Keratinocyte (primary cell): ENCODE data around the gene ADGRG4. TPM values are rescaled to one million over a fixed set of nuclear protein-coding genes. Genes with fewer than 3 reads are reported as not detected.

Experiments used
- DNase-seq: peaks from one replicate; pipeline ENCODE4 v3.0.0-alpha.2; 2011; ENCODE audit warnings: low read depth, missing footprints, low spot score
- FAIRE-seq: peaks from 2 replicates; lab custom pipeline; 2011; peaks lifted over from hg19 to GRCh38; lab: Jason Lieb, UNC
- H2AFZ ChIP-seq: 2 replicates; pipeline ENCODE4 v1.6.0; 2012; ENCODE audit warnings: low read length, control low read depth, inconsistent platforms; ENCODE audit not compliant: control insufficient read depth
- H3K27ac ChIP-seq: 2 replicates; pipeline ENCODE4 v1.5.1; 2011; ENCODE audit warnings: low read length; ENCODE audit not compliant: control insufficient read depth, insufficient read depth
- H3K27me3 ChIP-seq: 3 replicates; pipeline ENCODE4 v1.6.0; 2011; ENCODE audit warnings: low read length; ENCODE audit not compliant: control insufficient read depth, insufficient read depth; ENCODE audit errors: extremely low read depth
- H3K36me3 ChIP-seq, 2 experiments: 2 replicates in 1 of 2; 3 replicates in 1 of 2; pipeline ENCODE4 v1.5.1; 2011; ENCODE audit warnings: low read length in 2 of 2, mild to moderate bottlenecking in 1 of 2; ENCODE audit not compliant: control insufficient read depth in 2 of 2, insufficient read depth in 2 of 2; ENCODE audit errors: extremely low read depth in 1 of 2
- H3K4me1 ChIP-seq: 3 replicates; pipeline ENCODE4 v1.5.1; 2011; ENCODE audit warnings: low read length; ENCODE audit not compliant: control insufficient read depth, insufficient read depth; ENCODE audit errors: extremely low read depth
- H3K4me2 ChIP-seq: 3 replicates; pipeline ENCODE4 v1.6.0; 2011; ENCODE audit warnings: low read depth, low read length; ENCODE audit not compliant: control insufficient read depth, insufficient read depth; ENCODE audit errors: extremely low read depth
- H3K4me3 ChIP-seq, 3 experiments: fragments of 200-600 bp in 1 of 3; sonication (generic) in 1 of 3; 2 replicates in 2 of 3; 3 replicates in 1 of 3; pipeline ENCODE4 v1.5.1; 2011 to 2016; ENCODE audit warnings: low read length in 3 of 3, mild to moderate bottlenecking in 3 of 3, control low read depth in 2 of 3, inconsistent platforms in 1 of 3, low read depth in 1 of 3, mixed read lengths in 1 of 3, mixed run types in 1 of 3, moderate library complexity in 1 of 3; ENCODE audit not compliant: control insufficient read depth in 2 of 3, insufficient read depth in 2 of 3; ENCODE audit errors: extremely low read depth in 1 of 3
- H3K79me2 ChIP-seq: 2 replicates; pipeline ENCODE4 v1.6.0; 2012; ENCODE audit warnings: low read length; ENCODE audit not compliant: control insufficient read depth, insufficient read depth
- H3K9ac ChIP-seq: 3 replicates; pipeline ENCODE4 v1.6.0; 2011; ENCODE audit warnings: low read length; ENCODE audit not compliant: control insufficient read depth, insufficient read depth; ENCODE audit errors: extremely low read depth
- H3K9me1 ChIP-seq: 3 replicates; pipeline ENCODE4 v1.6.0; 2011; ENCODE audit warnings: low read length; ENCODE audit not compliant: control insufficient read depth, insufficient read depth; ENCODE audit errors: extremely low read depth
- H3K9me3 ChIP-seq: 2 replicates; pipeline ENCODE4 v1.5.1; 2012; ENCODE audit warnings: low read depth, low read length; ENCODE audit not compliant: control insufficient read depth
- H4K20me1 ChIP-seq: 3 replicates; pipeline ENCODE4 v1.6.0; 2011; ENCODE audit warnings: low read length; ENCODE audit not compliant: control insufficient read depth, insufficient read depth; ENCODE audit errors: extremely low read depth
- CTCF ChIP-seq, 3 experiments: IDR thresholded peaks in 1 of 3; conservative IDR thresholded peaks in 1 of 3; optimal IDR thresholded peaks in 1 of 3; 2 replicates in 2 of 3; 3 replicates in 1 of 3; pipeline versions ENCODE3 to v1.5.1; 2011; ENCODE audit warnings: low read length in 3 of 3, mild to moderate bottlenecking in 3 of 3, moderate library complexity in 2 of 3, control low read depth in 1 of 3, inconsistent platforms in 1 of 3; ENCODE audit not compliant: insufficient read depth in 2 of 3; ENCODE audit errors: extremely low read depth in 1 of 3
- EZH2 ChIP-seq: IDR thresholded peaks from one replicate; pipeline ENCODE4 v1.6.1; 2012; ENCODE audit warnings: inconsistent platforms, mild to moderate bottlenecking, low read length, moderate library complexity
- dilution Hi-C: fragments of 300-500 bp; cut with MboI; formaldehyde crosslinking; loops from one replicate; pipeline ENCODE4 v1.7.0; 2020; ENCODE audit warnings: low sequenced_read_pairs; ENCODE audit not compliant: extremely low pct_ligation_motif_present
- polyA plus RNA-seq, 5 experiments: library from polyadenylated mRNA; depleted of rRNA in 3 of 5; stranded (reverse) in 3 of 5; stranded (forward) in 1 of 5; unstranded in 1 of 5; fragments of >200 nt; gene quantifications; 1 replicate in 1 of 5; 2 replicates in 3 of 5; 3 replicates in 1 of 5; pipeline versions ENCODE4 v1.2.1 to v1.2.3, GENCODE V29; 2011 to 2012; ENCODE audit warnings: missing spikeins in 2 of 5, low read depth in 1 of 5, low replicate concordance in 1 of 5

The ADGRG4 gene
- polyA plus RNA-seq, 1 donor (not counting 4 experiments of a cell fraction or from before 2014, with no cell fraction given) = not detected

GRCh38 chrX:136447308-136447707 is 146.5 kb downstream of the ADGRG4 start:
- Histone ChIP-seq H4K20me1 (no peaks in the 10 kb centered on the region), H3K79me2 (no peaks in the 10 kb centered on the region), H3K4me1 (no peaks in the 10 kb centered on the region), H3K36me3 (no peaks in the 10 kb centered on the region), H2AFZ (no peak overlapping the region), H3K4me2 (no peak overlapping the region), H3K27ac (no peak overlapping the region), H3K9me3 (no peaks in the 10 kb centered on the region), H3K4me3 (no peak overlapping the region), H3K27me3 (no peaks in the 10 kb centered on the region), H3K9me1 (no peaks in the 10 kb centered on the region), H3K9ac (no peak overlapping the region)
- TF ChIP-seq CTCF (optimal IDR thresholded peaks at IDR 0.05 in 1 of 3, IDR thresholded peaks at IDR 0.05 in 1 of 3, conservative IDR thresholded peaks at IDR 0.05 in 1 of 3; ENCODE audit: extremely low read depth in 1 of 3, insufficient read depth in 2 of 3, low read length in 3 of 3) = no peak
- no peak for TF ChIP-seq EZH2
- no peak for DNase-seq
- dilution Hi-C loops = no loop called here
- no peak for FAIRE-seq

GRCh38 chrX:136447968-136448367 is 147.2 kb downstream of the ADGRG4 start:
- Histone ChIP-seq H3K4me1 (no peaks in the 10 kb centered on the region), H3K9me3 (no peaks in the 10 kb centered on the region), H3K79me2 (no peaks in the 10 kb centered on the region), H3K36me3 (no peaks in the 10 kb centered on the region), H3K4me3 (no peak overlapping the region), H4K20me1 (no peaks in the 10 kb centered on the region), H3K27me3 (no peaks in the 10 kb centered on the region), H3K27ac (no peak overlapping the region), H2AFZ (no peak overlapping the region), H3K9me1 (no peaks in the 10 kb centered on the region), H3K9ac (no peak overlapping the region), H3K4me2 (no peak overlapping the region)
- dilution Hi-C loops = no loop called here
- FAIRE-seq = no peak
- TF ChIP-seq EZH2 (no peak), CTCF (optimal IDR thresholded peaks at IDR 0.05 in 1 of 3, IDR thresholded peaks at IDR 0.05 in 1 of 3, conservative IDR thresholded peaks at IDR 0.05 in 1 of 3; ENCODE audit: extremely low read depth in 1 of 3, insufficient read depth in 2 of 3, low read length in 3 of 3) (no peak)
- DNase-seq = no peak
